Ammon's horn (tissue), 1 donor: ENCODE measurements around the gene MRPL21.

Source experiments
- DNase-seq: peaks from one replicate; pipeline ENCODE4 v3.0.0-alpha.2; 2016; ENCODE audit warnings: low spot score

Gene MRPL21

GRCh38 chr11:68935066-68935465, 31.4 kb upstream of the MRPL21 start:
- DNase-seq = no peak

GRCh38 chr11:68934666-68935065, 31.0 kb upstream of the MRPL21 start:
- no peak for DNase-seq

GRCh38 chr11:68934321-68934645, 30.7 kb upstream of the MRPL21 start:
- no peak for DNase-seq

GRCh38 chr11:68933605-68934320, 30.1 kb upstream of the MRPL21 start:
- no peak for DNase-seq

GRCh38 chr11:68932933-68933577, 29.4 kb upstream of the MRPL21 start:
- DNase-seq = no peak

- no peak for DNase-seq
Measured at GRCh38 chr11:68932358-68932757, 28.7 kb upstream of the MRPL21 start.

- no peak for DNase-seq
Measured at GRCh38 chr11:68931911-68932310, 28.3 kb upstream of the MRPL21 start.

- DNase-seq = no peak
Measured at GRCh38 chr11:68930991-68931855, 27.6 kb upstream of the MRPL21 start.

- no peak for DNase-seq
Measured at GRCh38 chr11:68929706-68930570, 26.3 kb upstream of the MRPL21 start.

- DNase-seq = no peak
Measured at GRCh38 chr11:68929135-68929534, 25.5 kb upstream of the MRPL21 start.

- DNase-seq = no peak
Measured at GRCh38 chr11:68928136-68928880, 24.7 kb upstream of the MRPL21 start.

- peak; percentile 61 for DNase-seq
Measured at GRCh38 chr11:68927280-68928135, 23.9 kb upstream of the MRPL21 start.

- DNase-seq = no peak
Measured at GRCh38 chr11:68925611-68926010, 22.0 kb upstream of the MRPL21 start.

- no peak for DNase-seq
Measured at GRCh38 chr11:68924073-68924925, 20.7 kb upstream of the MRPL21 start.

- no peak for DNase-seq
Measured at GRCh38 chr11:68923614-68924013, 20.0 kb upstream of the MRPL21 start.

- no peak for DNase-seq
Measured at GRCh38 chr11:68916439-68916838, 12.8 kb upstream of the MRPL21 start.

- DNase-seq = no peak
Measured at GRCh38 chr11:68914761-68915160, 11.1 kb upstream of the MRPL21 start.

- DNase-seq = no peak
Measured at GRCh38 chr11:68913188-68913587, 9.6 kb upstream of the MRPL21 start.

- no peak for DNase-seq
Measured at GRCh38 chr11:68912254-68912653, 8.6 kb upstream of the MRPL21 start.
